GM12865 (cell line): ENCODE data around the gene UBTF.

Source experiments
- DNase-seq: peaks from one replicate; pipeline ENCODE4 v3.0.0; 2010; ENCODE audit warnings: low read depth
- H3K4me3 ChIP-seq: 2 replicates; pipeline ENCODE4 v1.5.1; 2011; ENCODE audit warnings: mild to moderate bottlenecking, low read depth, low read length, control low read depth
- TF ChIP-seq, protein P1 (sequence below): IDR thresholded peaks from 2 replicates; pipeline ENCODE4 v1.5.1; 2011; ENCODE audit warnings: low read length, control low read depth, low read depth, inconsistent platforms; ENCODE audit not compliant: insufficient read depth; ENCODE audit errors: missing control alignments

Gene UBTF

DNA sequence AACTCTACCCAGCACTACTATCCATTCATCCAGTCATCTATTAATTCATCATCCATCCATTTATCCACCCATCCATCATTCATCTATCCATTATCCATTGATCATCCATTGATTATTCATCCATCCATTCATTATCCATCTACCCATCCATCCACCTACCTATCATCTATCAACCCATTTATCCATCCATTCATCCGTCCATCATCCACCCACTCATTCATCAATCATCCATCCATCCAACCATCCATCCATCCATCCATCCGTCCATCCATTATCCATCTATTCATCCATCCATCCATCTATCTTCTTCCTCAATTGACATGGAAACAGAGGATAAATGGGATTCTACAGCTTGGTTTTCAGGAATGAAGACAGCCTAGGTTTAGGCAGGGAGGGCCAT lies 36.4 kb upstream of the UBTF start:
- TF ChIP-seq, protein P1, sequence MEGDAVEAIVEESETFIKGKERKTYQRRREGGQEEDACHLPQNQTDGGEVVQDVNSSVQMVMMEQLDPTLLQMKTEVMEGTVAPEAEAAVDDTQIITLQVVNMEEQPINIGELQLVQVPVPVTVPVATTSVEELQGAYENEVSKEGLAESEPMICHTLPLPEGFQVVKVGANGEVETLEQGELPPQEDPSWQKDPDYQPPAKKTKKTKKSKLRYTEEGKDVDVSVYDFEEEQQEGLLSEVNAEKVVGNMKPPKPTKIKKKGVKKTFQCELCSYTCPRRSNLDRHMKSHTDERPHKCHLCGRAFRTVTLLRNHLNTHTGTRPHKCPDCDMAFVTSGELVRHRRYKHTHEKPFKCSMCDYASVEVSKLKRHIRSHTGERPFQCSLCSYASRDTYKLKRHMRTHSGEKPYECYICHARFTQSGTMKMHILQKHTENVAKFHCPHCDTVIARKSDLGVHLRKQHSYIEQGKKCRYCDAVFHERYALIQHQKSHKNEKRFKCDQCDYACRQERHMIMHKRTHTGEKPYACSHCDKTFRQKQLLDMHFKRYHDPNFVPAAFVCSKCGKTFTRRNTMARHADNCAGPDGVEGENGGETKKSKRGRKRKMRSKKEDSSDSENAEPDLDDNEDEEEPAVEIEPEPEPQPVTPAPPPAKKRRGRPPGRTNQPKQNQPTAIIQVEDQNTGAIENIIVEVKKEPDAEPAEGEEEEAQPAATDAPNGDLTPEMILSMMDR: no peak
- H3K4me3 ChIP-seq: no peak overlapping the region
- DNase-seq: no peak

DNA sequence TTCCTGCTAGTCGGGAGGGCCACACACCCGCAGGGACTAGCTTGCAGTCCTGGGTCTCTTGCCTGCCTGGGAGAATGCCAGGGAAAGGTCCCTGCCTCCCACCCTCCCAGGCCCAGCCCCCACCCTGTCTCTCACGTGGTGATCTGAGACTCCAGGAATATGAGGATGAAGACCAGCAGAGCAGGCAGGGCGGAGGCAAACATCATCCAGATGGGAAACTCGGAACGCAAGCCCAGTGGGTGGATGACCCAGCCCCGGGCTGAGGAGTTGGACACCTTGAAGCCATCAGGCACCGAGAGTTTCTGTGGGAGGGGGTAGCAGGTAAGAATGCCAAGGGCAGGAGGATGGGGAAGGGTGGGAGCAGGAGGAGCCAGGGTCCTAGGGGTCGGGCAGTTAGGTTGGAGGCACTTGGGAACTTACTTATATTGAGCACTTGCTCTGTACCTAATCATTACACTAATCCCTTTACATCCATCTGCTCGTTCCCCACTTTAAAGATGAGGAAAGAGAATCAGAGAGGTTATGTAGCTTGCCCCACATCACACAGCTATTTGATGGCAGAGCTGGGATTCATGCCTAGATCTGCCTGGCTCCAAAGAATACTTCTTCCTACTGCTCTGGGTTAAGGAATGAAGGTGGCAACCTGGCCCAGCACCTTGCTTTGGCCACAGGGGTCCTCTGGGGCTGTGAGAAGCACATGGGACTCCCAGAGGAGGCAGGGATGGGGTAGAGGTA lies 35.1 kb upstream of the UBTF start:
- H3K4me3 ChIP-seq: no peak overlapping the region
- TF ChIP-seq, protein P1: no peak
- DNase-seq: no peak

GRCh38 chr17:44253006-44253405 lies 33.5 kb upstream of the UBTF start:
- H3K4me3 ChIP-seq: no peak overlapping the region
- DNase-seq: no peak
- TF ChIP-seq, protein P1: no peak

DNA sequence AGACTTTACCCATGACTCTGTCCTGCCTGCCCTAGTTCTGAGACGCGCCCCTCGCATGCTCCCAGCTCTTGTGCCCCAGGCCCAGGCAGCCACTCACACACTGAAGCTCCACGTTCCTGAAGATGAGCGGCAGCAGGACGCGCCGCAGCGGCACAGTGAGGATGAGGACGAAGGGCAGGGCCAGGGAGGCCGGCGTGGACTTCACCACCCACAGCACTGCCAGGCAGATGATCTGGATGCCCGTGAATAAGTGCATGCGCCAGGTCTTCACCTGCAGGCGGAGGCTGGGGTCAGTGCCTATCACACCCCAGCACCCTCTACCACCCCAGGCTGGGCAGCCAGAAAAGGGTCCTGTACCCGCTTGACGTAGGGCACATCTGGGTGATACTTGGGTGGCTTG lies 31.6 kb upstream of the UBTF start:
- TF ChIP-seq, protein P1: no peak
- H3K4me3 ChIP-seq: no peak overlapping the region
- DNase-seq: no peak

- TF ChIP-seq, protein P1: no peak
- DNase-seq: no peak
- H3K4me3 ChIP-seq: no peak overlapping the region
Measured at GRCh38 chr17:44249501-44250246, 30.2 kb upstream of the UBTF start.

- TF ChIP-seq, protein P1: no peak
- H3K4me3 ChIP-seq: no peak overlapping the region
- no peak for DNase-seq
Measured at GRCh38 chr17:44247876-44248736, 28.6 kb upstream of the UBTF start.
